ENCODE data around the gene CLEC16A. TPM values are rescaled to one million over a fixed set of nuclear protein-coding genes. Genes with fewer than 3 reads are reported as not detected.

Gene CLEC16A
- total RNA-seq, 1 donor from 2014 or later = 40.4 TPM

DNA sequence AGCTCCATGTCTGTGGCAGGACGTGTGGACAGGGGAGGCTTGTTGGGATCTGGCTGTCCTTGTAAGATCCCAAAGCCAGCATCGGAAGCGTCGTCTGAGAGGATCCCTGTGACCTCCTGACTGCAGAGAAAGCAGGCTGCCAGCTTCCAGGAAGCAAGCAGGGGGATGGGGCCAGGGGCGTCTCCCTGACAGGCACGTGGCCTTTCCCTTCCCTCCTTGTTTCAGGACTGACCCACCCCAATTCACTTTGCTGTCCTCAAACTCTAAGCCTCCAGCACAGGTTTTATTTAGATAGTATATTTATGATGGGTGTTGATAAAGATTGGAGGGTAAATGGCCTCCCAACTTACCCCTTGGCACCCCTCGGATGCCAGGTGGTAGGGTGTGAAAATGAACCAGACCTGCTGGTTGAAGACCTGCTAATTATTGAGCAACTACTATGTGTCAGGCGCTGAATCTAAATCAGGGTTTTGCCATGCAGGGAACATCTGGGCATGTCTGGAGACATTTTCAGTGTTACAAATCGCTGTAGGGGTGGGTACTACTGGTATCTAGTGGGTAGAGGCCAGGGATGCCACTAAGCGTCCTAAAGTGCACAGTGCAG is 287.1 kb downstream of the CLEC16A start:
- intact Hi-C loops (cut with micrococcal nuclease) = no loop called here

Other genes starting within 250 kb of the CLEC16A start
- not detected in 2 replicates for gene TEKT5, start 249.6 kb upstream of the CLEC16A start, total RNA-seq
- 39.4 and 40.9 TPM in 2 replicates for gene NUBP1, start 200.7 kb upstream of the CLEC16A start, total RNA-seq
- 0.22 and 0.32 TPM in 2 replicates for gene TVP23A, start 125.8 kb upstream of the CLEC16A start, total RNA-seq
- gene CIITA, start 67.4 kb upstream of the CLEC16A start, total RNA-seq = 64.9 and 67.8 TPM in 2 replicates
- 27.6 and 29.2 TPM in 2 replicates for gene DEXI, start 2.1 kb upstream of the CLEC16A start, total RNA-seq